ENCODE results near the gene PPFIBP2. TPM values are rescaled to one million over a fixed set of nuclear protein-coding genes. Genes with fewer than 3 reads are reported as not detected.

Gene PPFIBP2
- total and polyA plus RNA-seq, 11 donors, result 10.5 to 31.1 (median 20.8) TPM

- no peak for DNase-seq
- H3K4me3 ChIP-seq, result peak overlapping the region; percentile 3 to 66 (median 47)
- H3K27me3 ChIP-seq, result peaks cover 0 to 16% (median 0%) of the 10 kb centered on the region in 9 donors
- intact Hi-C loops (cut with DNase I), result loop anchor here in 4 of 10 donors (5.0 to 10.0 kb wide), 4 partner anchors 59 to 116 kb away; partner anchors contain the start of gene PPFIBP2 (in 2 of the 4)
- H3K4me1 ChIP-seq, result peaks cover 7 to 85% (median 49%) of the 10 kb centered on the region in 12 donors
- no peaks in the 10 kb centered on the region for H3K9me3 ChIP-seq
- peak overlapping the region in 11 of 12 donors; percentile 72 to 91 (median 80) for H3K27ac ChIP-seq
- 38 to 47% (median 45%) methylated on average over 9 of the region's 9 CpGs for WGBS, 4 donors
- ATAC-seq, result no peak
- TF ChIP-seq CTCF (IDR thresholded peaks at IDR 0.05) (no peak), POLR2A (IDR thresholded peaks at IDR 0.05) (no peak)
- H3K36me3 ChIP-seq, result no peaks in the 10 kb centered on the region
Observed at GRCh38 chr11:7578276-7578955, 64.6 kb downstream of the PPFIBP2 start.

DNA sequence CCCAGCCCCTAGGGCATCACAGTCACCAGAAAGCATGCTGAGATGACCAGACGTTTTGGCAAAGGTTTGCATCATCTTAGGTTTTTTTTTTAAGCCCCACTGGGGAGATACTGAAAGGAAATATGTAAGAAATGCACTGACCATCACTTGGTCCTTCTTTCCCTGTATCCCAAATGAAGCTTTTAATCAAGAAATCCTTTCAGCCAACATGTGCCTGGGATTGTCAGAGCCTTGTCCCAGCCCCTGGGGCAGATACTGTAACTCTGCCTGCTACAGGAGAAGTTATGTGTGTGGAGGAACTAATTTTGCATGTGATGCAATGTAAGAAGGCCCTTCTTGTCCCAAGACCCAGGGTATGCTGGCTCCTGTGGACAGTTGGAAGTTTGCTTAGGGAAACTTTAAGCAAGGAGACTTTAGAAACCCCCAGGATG lies 65.6 kb downstream of the PPFIBP2 start:
- TF ChIP-seq POLR2A (IDR thresholded peaks at IDR 0.05) (no peak), CTCF (IDR thresholded peaks at IDR 0.05) (no peak)
- H3K36me3 ChIP-seq, result no peaks in the 10 kb centered on the region
- intact Hi-C loops (cut with DNase I), result loop anchor here in 4 of 10 donors (5.0 to 10.0 kb wide), 4 partner anchors 58 to 115 kb away; partner anchors contain the start of gene PPFIBP2 (in 2 of the 4)
- ATAC-seq (peak in 2 of 4 donors; percentile 20 to 27), DNase-seq (no peak)
- H3K4me3 ChIP-seq, result peak overlapping the region in 5 of 12 donors; percentile 47 to 66 (median 56)
- H3K4me1 ChIP-seq, result peaks cover 7 to 85% (median 49%) of the 10 kb centered on the region in 12 donors
- 27 to 45% (median 32%) methylated on average over 1 of the region's 1 CpG for WGBS, 4 donors
- no peaks in the 10 kb centered on the region for H3K9me3 ChIP-seq
- H3K27me3 ChIP-seq, result peaks cover 0 to 16% (median 0%) of the 10 kb centered on the region in 9 donors
- H3K27ac ChIP-seq, result peak overlapping the region in 8 of 12 donors; percentile 5 to 91 (median 80)

GRCh38 chr11:7581021-7581590 lies 67.3 kb downstream of the PPFIBP2 start:
- H3K4me1 ChIP-seq, result peaks cover 7 to 72% (median 41%) of the 10 kb centered on the region in 12 donors
- no peaks in the 10 kb centered on the region for H3K36me3 ChIP-seq
- 45 to 67% (median 50%) methylated on average over 2 of the region's 2 CpGs for WGBS, 4 donors
- no peaks in the 10 kb centered on the region for H3K9me3 ChIP-seq
- ATAC-seq (no peak), DNase-seq (no peak)
- peak overlapping the region in 2 of 12 donors; percentile 1 to 41 for H3K27ac ChIP-seq
- TF ChIP-seq POLR2A (IDR thresholded peaks at IDR 0.05) (no peak), CTCF (IDR thresholded peaks at IDR 0.05) (no peak)
- intact Hi-C loops (cut with DNase I), result no loop called here
- H3K27me3 ChIP-seq, result peaks cover 0 to 12% (median 0%) of the 10 kb centered on the region in 9 donors
- H3K4me3 ChIP-seq, result no peak overlapping the region

GRCh38 chr11:7582338-7582985 lies 68.7 kb downstream of the PPFIBP2 start:
- WGBS, 4 donors, result 46 to 60% (median 57%) methylated on average over 2 of the region's 2 CpGs
- Histone ChIP-seq H3K4me3 (no peak overlapping the region), H3K4me1 (peaks cover 0 to 62% (median 34%) of the 10 kb centered on the region in 12 donors), H3K27me3 (peaks cover 0 to 3% (median 0%) of the 10 kb centered on the region in 9 donors), H3K36me3 (no peaks in the 10 kb centered on the region), H3K9me3 (no peaks in the 10 kb centered on the region), H3K27ac (peak overlapping the region in 2 of 12 donors; percentile 15 to 46)
- no peak for TF ChIP-seq CTCF (IDR thresholded peaks at IDR 0.05)
- TF ChIP-seq POLR2A (IDR thresholded peaks at IDR 0.05), result no peak
- ATAC-seq (peak in 1 of 4 donors; percentile 17), DNase-seq (no peak)
- intact Hi-C loops (cut with DNase I), result no loop called here
